Dermis microvascular lymphatic vessel endothelial cell (primary cell): Measurements from ENCODE around the gene NAT10. TPM values are rescaled to one million over a fixed set of nuclear protein-coding genes. Genes with fewer than 3 reads are reported as not detected.

Experiments
- DNase-seq, 2 donors: peaks; one replicate each; pipeline versions ENCODE4 v3.0.0 to v3.0.0-alpha.2; 2010; ENCODE audit warnings: low read depth in 2 of 2
- total RNA-seq: library from RNA; depleted of rRNA; stranded (reverse); fragments of >200 nt; gene quantifications from 2 replicates; pipeline ENCODE4 v1.2.1, GENCODE V29; 2014

The NAT10 gene
- total RNA-seq, 1 donor from 2014 or later, result 13.7 TPM

GRCh38 chr11:34149274-34149673 is 43.8 kb downstream of the NAT10 start:
- no peak for DNase-seq

- peak in 1 of 2 donors; percentile 17 for DNase-seq
These were observed 44.4 kb downstream of the NAT10 start for GRCh38 chr11:34149786-34150185.

GRCh38 chr11:34150494-34151151 is 45.2 kb downstream of the NAT10 start:
- DNase-seq, result no peak

GRCh38 chr11:34151166-34151565 is 45.7 kb downstream of the NAT10 start:
- DNase-seq, result no peak

GRCh38 chr11:34151916-34152845 is 46.8 kb downstream of the NAT10 start:
- DNase-seq, result no peak

- no peak for DNase-seq
These were observed 48.8 kb downstream of the NAT10 start for GRCh38 chr11:34154059-34154875.

GRCh38 chr11:34155057-34155756 is 49.8 kb downstream of the NAT10 start:
- DNase-seq, result no peak

- no peak for DNase-seq
These were observed 50.3 kb downstream of the NAT10 start for GRCh38 chr11:34155757-34156062.

GRCh38 chr11:34157163-34157562 is 51.7 kb downstream of the NAT10 start:
- DNase-seq, result no peak

GRCh38 chr11:34158661-34159060 is 53.2 kb downstream of the NAT10 start:
- no peak for DNase-seq

GRCh38 chr11:34160049-34160721 is 54.8 kb downstream of the NAT10 start:
- no peak for DNase-seq

- no peak for DNase-seq
These were observed 55.4 kb downstream of the NAT10 start for GRCh38 chr11:34160791-34161190.

- DNase-seq, result no peak
These were observed 55.9 kb downstream of the NAT10 start for GRCh38 chr11:34161361-34161760.

- no peak for DNase-seq
These were observed 56.5 kb downstream of the NAT10 start for GRCh38 chr11:34161812-34162492.

GRCh38 chr11:34162493-34162820 is 57.0 kb downstream of the NAT10 start:
- no peak for DNase-seq

- DNase-seq, result no peak
These were observed 57.4 kb downstream of the NAT10 start for GRCh38 chr11:34162856-34163255.

- DNase-seq, result no peak
These were observed 59.7 kb downstream of the NAT10 start for GRCh38 chr11:34165121-34165520.

GRCh38 chr11:34165786-34166555 is 60.5 kb downstream of the NAT10 start:
- DNase-seq, result no peak
